Endothelial cell of umbilical vein (primary cell): ENCODE results near the gene CEP20. TPM values are rescaled to one million over a fixed set of nuclear protein-coding genes. Genes with fewer than 3 reads are reported as not detected.

Experiments used
- BruUV-seq: library from RNA; stranded (reverse); fragments of 400-500 nt; replicated peaks from 2 replicates; lab custom pipeline; 2021; lab: Mats Ljungman, UMichigan
- CTCF ChIA-PET: fragments of 300-600, 350-600 bp; sonication (Branson Sonifier 250); formaldehyde crosslinking; loops from one replicate; lab custom pipeline; 2021; ENCODE audit warnings: antibody characterized with exemption, inconsistent platforms; lab: Charles Lee
- POLR2A ChIA-PET: fragments of 300-600, 350-600 bp; sonication (Branson Sonifier 250); formaldehyde crosslinking; loops from one replicate; lab custom pipeline; 2021; ENCODE audit warnings: antibody characterized with exemption, inconsistent platforms; lab: Charles Lee
- DNase-seq: peaks from one replicate; pipeline ENCODE4 v3.0.0-alpha.2; 2011; ENCODE audit warnings: low read depth, low spot score
- FAIRE-seq: peaks from 2 replicates; lab custom pipeline; 2011; peaks lifted over from hg19 to GRCh38; lab: Jason Lieb, UNC
- H2AFZ ChIP-seq: 2 replicates; pipeline ENCODE4 v1.6.0; 2012; ENCODE audit warnings: low read depth, low read length, control low read depth, inconsistent platforms
- H3K27ac ChIP-seq: 2 replicates; pipeline ENCODE4 v1.5.1; 2011; ENCODE audit warnings: low read depth, mild to moderate bottlenecking, control low read depth, low read length, moderate library complexity; ENCODE audit not compliant: insufficient read depth
- H3K27me3 ChIP-seq, 2 experiments: 2 replicates each; pipeline versions ENCODE4 v1.6.0 to v1.6.1; 2011; ENCODE audit warnings: low read length in 2 of 2, mixed read lengths in 1 of 2; ENCODE audit not compliant: control insufficient read depth in 2 of 2, insufficient read depth in 2 of 2
- H3K36me3 ChIP-seq, 2 experiments: 2 replicates in 1 of 2; 3 replicates in 1 of 2; pipeline ENCODE4 v1.5.1; 2011; ENCODE audit warnings: low read length in 2 of 2, mild to moderate bottlenecking in 1 of 2, moderate library complexity in 1 of 2; ENCODE audit not compliant: control insufficient read depth in 2 of 2, insufficient read depth in 2 of 2; ENCODE audit errors: extremely low read depth in 1 of 2
- H3K4me1 ChIP-seq: 3 replicates; pipeline ENCODE4 v1.5.1; 2011; ENCODE audit warnings: mild to moderate bottlenecking, low read length; ENCODE audit not compliant: control insufficient read depth, insufficient read depth; ENCODE audit errors: extremely low read depth
- H3K4me2 ChIP-seq: 2 replicates; pipeline ENCODE4 v1.6.1; 2011; ENCODE audit warnings: low read length, control low read depth, mixed read lengths; ENCODE audit not compliant: insufficient read depth
- H3K4me3 ChIP-seq, 3 experiments: fragments of 200-600 bp in 1 of 3; sonication (generic), shearing (Covaris generic) in 1 of 3; replicated peaks in 1 of 3; 2 replicates each; pipeline ENCODE4 v1.5.1; 2011 to 2016; ENCODE audit warnings: control low read depth in 3 of 3, low read length in 3 of 3, mild to moderate bottlenecking in 2 of 3, inconsistent platforms in 1 of 3, low read depth in 1 of 3, moderate library complexity in 1 of 3; ENCODE audit not compliant: insufficient read depth in 1 of 3
- H3K79me2 ChIP-seq: 2 replicates; pipeline ENCODE4 v1.6.0; 2012; ENCODE audit warnings: low read length, inconsistent platforms; ENCODE audit not compliant: control insufficient read depth, insufficient read depth
- H3K9ac ChIP-seq: replicated peaks from 2 replicates; pipeline ENCODE3; 2011; ENCODE audit warnings: low read length, control low read depth; ENCODE audit not compliant: insufficient read depth; ENCODE audit errors: extremely low read depth
- H3K9me1 ChIP-seq: replicated peaks from 3 replicates; pipeline ENCODE4 v1.6.0; 2011; ENCODE audit warnings: mild to moderate bottlenecking, low read length; ENCODE audit not compliant: control insufficient read depth, insufficient read depth; ENCODE audit errors: extremely low read depth
- H3K9me3 ChIP-seq: replicated peaks from 2 replicates; pipeline ENCODE4 v1.5.1; 2012; ENCODE audit warnings: low read length, inconsistent platforms; ENCODE audit not compliant: control insufficient read depth, insufficient read depth
- H4K20me1 ChIP-seq: replicated peaks from 2 replicates; pipeline ENCODE3; 2011; ENCODE audit warnings: mild to moderate bottlenecking, low read length; ENCODE audit not compliant: control insufficient read depth, insufficient read depth; ENCODE audit errors: extremely low read depth
- EZH2 ChIP-seq: IDR thresholded peaks from 2 replicates; pipeline ENCODE4 v1.6.1; 2012; ENCODE audit warnings: borderline replicate concordance, low read depth, mild to moderate bottlenecking, moderate library complexity, low read length, inconsistent platforms; ENCODE audit not compliant: severe bottlenecking
- FOS ChIP-seq: IDR thresholded peaks from 2 replicates; pipeline ENCODE4 v1.6.1; 2011; ENCODE audit warnings: mild to moderate bottlenecking, low read length, moderate library complexity, borderline replicate concordance; ENCODE audit not compliant: insufficient read depth
- GATA2 ChIP-seq: IDR thresholded peaks from 2 replicates; pipeline ENCODE4 v1.7.0; 2011; ENCODE audit warnings: low read depth, mild to moderate bottlenecking, moderate library complexity, mixed read lengths, low read length; ENCODE audit not compliant: insufficient read length, insufficient read depth
- JUN ChIP-seq: IDR thresholded peaks from 2 replicates; pipeline ENCODE4 v1.6.1; 2011; ENCODE audit warnings: borderline replicate concordance, low read depth; ENCODE audit not compliant: insufficient read length, insufficient read depth
- MYC ChIP-seq: IDR thresholded peaks from one replicate; pipeline ENCODE4 v1.6.1; 2011; ENCODE audit warnings: mild to moderate bottlenecking, low read depth, low read length
- POLR2A ChIP-seq: IDR thresholded peaks from 2 replicates; pipeline ENCODE4 v1.6.1; 2012; ENCODE audit warnings: low read depth, mild to moderate bottlenecking, control low read depth, low read length
- POLR2AphosphoS5 ChIP-seq: IDR thresholded peaks from 2 replicates; pipeline ENCODE4 v1.6.1; 2012; ENCODE audit warnings: low read depth, mild to moderate bottlenecking, control low read depth, low read length, moderate library complexity; ENCODE audit not compliant: insufficient read depth
- dilution Hi-C: fragments of 300-500 bp; cut with MboI; formaldehyde crosslinking; loops from one replicate; pipeline ENCODE4 v1.15.0; 2019; ENCODE audit warnings: low sequenced_read_pairs; ENCODE audit not compliant: extremely low pct_ligation_motif_present
- intact Hi-C: fragments of 100-400 bp; cut with micrococcal nuclease; formaldehyde crosslinking; loops from one replicate; pipeline ENCODE4 v1.10.0; 2022
- polyA plus RNA-seq, 4 experiments: library from polyadenylated mRNA; depleted of rRNA in 3 of 4; stranded (reverse) in 3 of 4; unstranded in 1 of 4; fragments of >200 nt; gene quantifications; 2 replicates each; pipeline versions ENCODE4 v1.2.1 to v1.2.3, GENCODE V29; 2011 to 2012; ENCODE audit warnings: missing spikeins in 1 of 4
- total RNA-seq: library from RNA; stranded (reverse); gene quantifications from 2 replicates; pipeline ENCODE4 v1.2.3, GENCODE V29; 2021
- TF ChIP-seq, protein P1 (sequence below): IDR thresholded peaks from 2 replicates; pipeline ENCODE4 v1.6.1; 2011; ENCODE audit not compliant: insufficient read depth, insufficient read length
- TF ChIP-seq, protein P2 (sequence below), 2 donors: IDR thresholded peaks; 1 replicate in 1 of 2; 2 replicates in 1 of 2; pipeline ENCODE4 v1.5.1; 2011; ENCODE audit warnings: low read length in 2 of 2, mild to moderate bottlenecking in 2 of 2, moderate library complexity in 2 of 2, control low read depth in 1 of 2, inconsistent platforms in 1 of 2, low read depth in 1 of 2; ENCODE audit not compliant: insufficient read depth in 1 of 2; ENCODE audit errors: extremely low read depth in 1 of 2

Gene CEP20
- total and polyA plus RNA-seq, 2 donors (not counting 3 experiments of a cell fraction or from before 2014, with no cell fraction given): 9.5 to 28.0 TPM

DNA sequence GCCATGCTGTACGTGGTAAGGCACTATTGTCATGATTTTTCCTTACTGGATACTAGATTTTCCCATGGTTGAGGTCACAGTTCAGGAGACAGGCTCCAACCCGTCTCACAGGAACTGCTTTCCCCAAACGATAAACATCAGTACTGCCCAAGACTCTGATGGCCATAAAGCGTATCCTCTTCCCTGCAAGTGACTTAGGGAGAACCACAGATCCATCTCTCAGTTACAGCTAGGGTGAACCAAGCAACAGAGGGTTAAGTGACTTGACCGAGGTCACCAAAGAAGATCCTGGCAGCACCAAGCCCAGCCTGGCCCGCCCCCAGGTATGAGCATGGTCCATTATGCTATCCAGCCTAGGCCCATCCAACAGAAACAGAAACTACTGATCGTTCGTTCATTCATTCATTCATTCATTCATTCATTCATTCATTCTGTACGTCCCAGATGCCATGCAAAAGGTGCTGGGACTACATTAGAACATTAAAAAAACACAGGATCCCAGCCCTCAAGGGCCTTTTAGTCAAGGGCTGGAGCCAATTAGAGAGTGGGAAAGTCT, 62.6 kb downstream of the CEP20 start:
- DNase-seq: no peak
- ChIA-PET CTCF (interaction anchor here (1.5 to 2.1 kb wide), 2 partner anchors 8 to 10 kb away, joined by 3 to 6 read pairs; no protein-coding TSS in a partner anchor), POLR2A (no interaction called here)
- no peaks in the 10 kb centered on the region for H3K9me1 ChIP-seq
- H2AFZ ChIP-seq: no peak overlapping the region
- no peak for FAIRE-seq
- intact Hi-C loops (no loop called here), dilution Hi-C loops (no loop called here)
- no peaks in the 10 kb centered on the region for H3K79me2 ChIP-seq
- H3K4me1 ChIP-seq: no peaks in the 10 kb centered on the region
- H3K36me3 ChIP-seq: no peaks in the 10 kb centered on the region
- H3K4me2 ChIP-seq: no peak overlapping the region
- TF ChIP-seq, protein P1, sequence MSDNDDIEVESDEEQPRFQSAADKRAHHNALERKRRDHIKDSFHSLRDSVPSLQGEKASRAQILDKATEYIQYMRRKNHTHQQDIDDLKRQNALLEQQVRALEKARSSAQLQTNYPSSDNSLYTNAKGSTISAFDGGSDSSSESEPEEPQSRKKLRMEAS: no peak
- no peak for TF ChIP-seq GATA2
- TF ChIP-seq EZH2: no peak
- no peak for TF ChIP-seq MYC
- no peak for TF ChIP-seq FOS
- TF ChIP-seq JUN: no peak
- TF ChIP-seq, protein P2, sequence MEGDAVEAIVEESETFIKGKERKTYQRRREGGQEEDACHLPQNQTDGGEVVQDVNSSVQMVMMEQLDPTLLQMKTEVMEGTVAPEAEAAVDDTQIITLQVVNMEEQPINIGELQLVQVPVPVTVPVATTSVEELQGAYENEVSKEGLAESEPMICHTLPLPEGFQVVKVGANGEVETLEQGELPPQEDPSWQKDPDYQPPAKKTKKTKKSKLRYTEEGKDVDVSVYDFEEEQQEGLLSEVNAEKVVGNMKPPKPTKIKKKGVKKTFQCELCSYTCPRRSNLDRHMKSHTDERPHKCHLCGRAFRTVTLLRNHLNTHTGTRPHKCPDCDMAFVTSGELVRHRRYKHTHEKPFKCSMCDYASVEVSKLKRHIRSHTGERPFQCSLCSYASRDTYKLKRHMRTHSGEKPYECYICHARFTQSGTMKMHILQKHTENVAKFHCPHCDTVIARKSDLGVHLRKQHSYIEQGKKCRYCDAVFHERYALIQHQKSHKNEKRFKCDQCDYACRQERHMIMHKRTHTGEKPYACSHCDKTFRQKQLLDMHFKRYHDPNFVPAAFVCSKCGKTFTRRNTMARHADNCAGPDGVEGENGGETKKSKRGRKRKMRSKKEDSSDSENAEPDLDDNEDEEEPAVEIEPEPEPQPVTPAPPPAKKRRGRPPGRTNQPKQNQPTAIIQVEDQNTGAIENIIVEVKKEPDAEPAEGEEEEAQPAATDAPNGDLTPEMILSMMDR (IDR thresholded peaks at IDR 0.05; ENCODE audit: extremely low read depth in 1 of 2, insufficient read depth in 1 of 2, low read depth in 1 of 2, low read length in 2 of 2): no peak
- TF ChIP-seq POLR2A: no peak
- no peak for TF ChIP-seq POLR2AphosphoS5
- no peaks in the 10 kb centered on the region for H3K9me3 ChIP-seq
- no peak overlapping the region for H3K9ac ChIP-seq
- no TSS peak for BruUV-seq
- no peak overlapping the region for H3K27ac ChIP-seq
- H3K27me3 ChIP-seq: peaks cover 0 to 2% of the 10 kb centered on the region in 2 experiments
- no peaks in the 10 kb centered on the region for H4K20me1 ChIP-seq
- H3K4me3 ChIP-seq: no peak overlapping the region
